ENCODE measurements around the gene TTC12. TPM values are rescaled to one million over a fixed set of nuclear protein-coding genes. Genes with fewer than 3 reads are reported as not detected.

The TTC12 gene
- total RNA-seq, 1 donor = 35.7 TPM

GRCh38 chr11:113408887-113409286 is 94.5 kb downstream of the TTC12 start:
- no peaks in the 10 kb centered on the region for H3K27me3 ChIP-seq (ENCODE audit: insufficient read depth, low read length)
- no peak overlapping the region for H3K4me3 ChIP-seq (ENCODE audit: low read length)
- H3K9me3 ChIP-seq (ENCODE audit: low read depth, low read length) = no peaks in the 10 kb centered on the region
- no peaks in the 10 kb centered on the region for H3K4me1 ChIP-seq (ENCODE audit: insufficient read depth, low read length)

GRCh38 chr11:113409526-113409925 is 95.1 kb downstream of the TTC12 start:
- H3K4me1 ChIP-seq (ENCODE audit: insufficient read depth, low read length) = no peaks in the 10 kb centered on the region
- H3K4me3 ChIP-seq (ENCODE audit: low read length) = no peak overlapping the region
- H3K27me3 ChIP-seq (ENCODE audit: insufficient read depth, low read length) = no peaks in the 10 kb centered on the region
- no peaks in the 10 kb centered on the region for H3K9me3 ChIP-seq (ENCODE audit: low read depth, low read length)

- no peaks in the 10 kb centered on the region for H3K9me3 ChIP-seq (ENCODE audit: low read depth, low read length)
- no peaks in the 10 kb centered on the region for H3K27me3 ChIP-seq (ENCODE audit: insufficient read depth, low read length)
- H3K4me3 ChIP-seq (ENCODE audit: low read length) = no peak overlapping the region
- no peaks in the 10 kb centered on the region for H3K4me1 ChIP-seq (ENCODE audit: insufficient read depth, low read length)
These were observed 96.2 kb downstream of the TTC12 start for GRCh38 chr11:113410414-113411135.

- no peak overlapping the region for H3K4me3 ChIP-seq (ENCODE audit: low read length)
- no peaks in the 10 kb centered on the region for H3K4me1 ChIP-seq (ENCODE audit: insufficient read depth, low read length)
- no peaks in the 10 kb centered on the region for H3K9me3 ChIP-seq (ENCODE audit: low read depth, low read length)
- no peaks in the 10 kb centered on the region for H3K27me3 ChIP-seq (ENCODE audit: insufficient read depth, low read length)
These were observed 97.2 kb downstream of the TTC12 start for GRCh38 chr11:113411536-113411935.

- H3K4me1 ChIP-seq (ENCODE audit: insufficient read depth, low read length) = no peaks in the 10 kb centered on the region
- no peaks in the 10 kb centered on the region for H3K27me3 ChIP-seq (ENCODE audit: insufficient read depth, low read length)
- H3K9me3 ChIP-seq (ENCODE audit: low read depth, low read length) = no peaks in the 10 kb centered on the region
- no peak overlapping the region for H3K4me3 ChIP-seq (ENCODE audit: low read length)
These were observed 98.3 kb downstream of the TTC12 start for GRCh38 chr11:113412675-113413074.

GRCh38 chr11:113415343-113415742 is 101.0 kb downstream of the TTC12 start:
- Histone ChIP-seq H3K9me3 (ENCODE audit: low read depth, low read length) (no peaks in the 10 kb centered on the region), H3K4me1 (ENCODE audit: insufficient read depth, low read length) (no peaks in the 10 kb centered on the region), H3K27me3 (ENCODE audit: insufficient read depth, low read length) (no peaks in the 10 kb centered on the region), H3K4me3 (ENCODE audit: low read length) (no peak overlapping the region)

Other genes starting within 250 kb of the TTC12 start
- gene ANKK1, start 73.2 kb downstream of the TTC12 start, total RNA-seq = 0.31 TPM
- gene DRD2, start 160.8 kb downstream of the TTC12 start, total RNA-seq = 0.10 TPM

Data from mononuclear cell (primary cell).